Stomach smooth muscle (tissue), 2 donors: ENCODE data around the gene CD82.
"Not testable (repeated sequence)": the region's sequence is repeated elsewhere in the genome, so short reads cannot be mapped to it uniquely, and the experiment has no call there.

Experiments used
- H3K27ac ChIP-seq: one replicate; pipeline ENCODE4 v1.7.0; 2013; ENCODE audit warnings: mild to moderate bottlenecking, low read length, inconsistent platforms
- H3K27me3 ChIP-seq, 2 donors: one replicate each; pipeline ENCODE4 v1.7.0; 2013; ENCODE audit warnings: low read length in 2 of 2; ENCODE audit not compliant: insufficient read depth in 2 of 2, control insufficient read depth in 1 of 2
- H3K36me3 ChIP-seq, 2 donors: one replicate each; pipeline ENCODE4 v1.7.0; 2013; ENCODE audit warnings: low read length in 2 of 2; ENCODE audit not compliant: control insufficient read depth in 2 of 2, insufficient read depth in 2 of 2
- H3K4me1 ChIP-seq: one replicate; pipeline ENCODE4 v1.7.0; 2013; ENCODE audit warnings: low read length; ENCODE audit not compliant: control insufficient read depth, insufficient read depth
- H3K4me3 ChIP-seq, 2 donors: one replicate each; pipeline ENCODE4 v1.7.0; 2013; ENCODE audit warnings: low read length in 2 of 2
- H3K9ac ChIP-seq, 2 donors: one replicate each; pipeline ENCODE4 v1.7.0; 2013; ENCODE audit warnings: low read length in 2 of 2, mild to moderate bottlenecking in 1 of 2
- H3K9me3 ChIP-seq, 2 donors: one replicate each; pipeline ENCODE4 v1.7.0; 2013; ENCODE audit warnings: low read length in 2 of 2; ENCODE audit not compliant: control insufficient read depth in 2 of 2
- donor health status: healthy.
- donor health status: Pancreatic carcinoma.

CD82 gene

GRCh38 chr11:44654596-44654995 is 89.1 kb downstream of the CD82 start:
- Histone ChIP-seq H3K4me3 (no peak overlapping the region), H3K4me1 (peaks cover 6% of the 10 kb centered on the region), H3K27me3 (no peaks in the 10 kb centered on the region), H3K27ac (no peak overlapping the region), H3K36me3 (no peaks in the 10 kb centered on the region), H3K9ac (no peak overlapping the region), H3K9me3 (no peaks in the 10 kb centered on the region)

DNA sequence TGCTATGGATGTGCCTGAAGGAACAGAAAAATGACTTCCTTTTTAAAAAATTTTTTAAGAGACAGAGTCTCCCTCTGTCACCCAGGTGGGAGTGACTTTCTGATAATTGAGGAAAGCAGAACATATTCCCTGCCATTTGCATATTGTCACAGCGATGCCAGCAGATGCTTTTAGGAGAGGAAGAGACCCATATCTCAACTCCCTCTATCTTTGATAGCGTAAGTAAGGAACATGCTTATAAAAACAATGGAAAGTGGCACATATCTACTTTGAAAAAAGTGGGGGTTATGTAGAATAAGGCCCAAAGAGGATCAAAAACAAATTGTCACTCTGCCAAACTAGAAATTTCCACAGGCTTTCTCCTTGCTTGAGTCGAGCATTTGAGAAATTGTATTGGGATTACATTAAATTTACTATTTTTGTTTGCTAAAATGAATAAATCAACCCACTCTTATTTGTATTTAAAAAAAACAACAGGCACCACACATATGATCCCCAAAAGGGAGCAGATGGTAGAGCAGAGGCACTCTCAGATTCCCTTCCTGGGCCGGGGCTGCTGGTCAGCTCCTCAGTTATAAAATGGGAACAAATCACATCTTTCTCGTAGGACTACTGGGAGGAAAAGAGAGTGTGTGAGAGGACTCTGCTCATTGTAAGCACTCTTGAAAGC is 92.5 kb downstream of the CD82 start:
- no peaks in the 10 kb centered on the region for H3K36me3 ChIP-seq
- no peak overlapping the region for H3K4me3 ChIP-seq
- H3K9me3 ChIP-seq, result no peaks in the 10 kb centered on the region
- H3K4me1 ChIP-seq, result peaks cover 11% of the 10 kb centered on the region
- no peaks in the 10 kb centered on the region for H3K27me3 ChIP-seq
- H3K9ac ChIP-seq, result no peak overlapping the region
- no peak overlapping the region for H3K27ac ChIP-seq

DNA sequence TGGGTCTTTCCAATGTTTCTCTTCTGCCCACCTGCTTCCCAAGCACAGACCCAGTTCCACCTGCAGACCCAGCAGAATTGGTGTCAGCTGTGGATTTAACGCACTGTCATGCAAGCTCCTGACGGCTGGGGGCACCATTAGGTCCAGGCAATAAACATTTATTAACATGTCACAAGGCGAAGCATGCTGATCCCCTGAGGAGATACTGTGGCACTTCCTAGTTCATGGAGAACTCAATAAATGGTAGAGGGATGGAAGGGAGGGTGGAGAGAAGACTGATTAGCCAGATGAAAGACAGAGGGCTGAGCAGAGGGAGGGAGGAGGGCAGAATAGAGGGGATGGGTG is 93.0 kb downstream of the CD82 start:
- no peaks in the 10 kb centered on the region for H3K36me3 ChIP-seq

DNA sequence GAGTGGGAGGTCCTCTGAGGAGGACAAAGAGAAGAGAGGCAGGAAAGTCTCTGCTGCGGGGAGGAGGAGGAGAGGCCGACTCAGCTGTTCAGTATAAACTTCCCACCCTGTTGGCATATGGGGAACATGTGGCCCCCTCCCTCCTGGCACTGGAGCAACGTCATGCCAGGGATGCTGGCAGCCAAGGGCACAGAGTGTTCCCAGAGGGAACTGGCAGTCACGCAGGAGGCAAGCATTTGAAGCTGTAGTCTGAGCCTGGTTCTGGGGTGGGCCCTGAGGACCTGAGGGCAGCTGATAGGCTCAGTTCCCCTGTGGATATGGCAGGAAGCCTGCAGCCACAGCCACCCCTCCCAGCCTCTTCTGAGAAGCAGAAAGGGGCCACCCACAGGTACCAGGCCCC is 94.2 kb downstream of the CD82 start:
- Histone ChIP-seq H3K9ac (no peak overlapping the region), H3K9me3 (no peaks in the 10 kb centered on the region), H3K4me1 (peaks cover 11% of the 10 kb centered on the region), H3K27ac (peak overlapping the region; percentile 49), H3K4me3 (no peak overlapping the region), H3K36me3 (no peaks in the 10 kb centered on the region), H3K27me3 (no peaks in the 10 kb centered on the region)

More for the DNA sequence above, 93.0 kb downstream of the CD82 start:
- no peak overlapping the region for H3K4me3 ChIP-seq
- H3K27me3 ChIP-seq, result no peaks in the 10 kb centered on the region
- H3K4me1 ChIP-seq, result peaks cover 11% of the 10 kb centered on the region
- no peaks in the 10 kb centered on the region for H3K9me3 ChIP-seq
- H3K9ac ChIP-seq, result no peak overlapping the region
- no peak overlapping the region for H3K27ac ChIP-seq

DNA sequence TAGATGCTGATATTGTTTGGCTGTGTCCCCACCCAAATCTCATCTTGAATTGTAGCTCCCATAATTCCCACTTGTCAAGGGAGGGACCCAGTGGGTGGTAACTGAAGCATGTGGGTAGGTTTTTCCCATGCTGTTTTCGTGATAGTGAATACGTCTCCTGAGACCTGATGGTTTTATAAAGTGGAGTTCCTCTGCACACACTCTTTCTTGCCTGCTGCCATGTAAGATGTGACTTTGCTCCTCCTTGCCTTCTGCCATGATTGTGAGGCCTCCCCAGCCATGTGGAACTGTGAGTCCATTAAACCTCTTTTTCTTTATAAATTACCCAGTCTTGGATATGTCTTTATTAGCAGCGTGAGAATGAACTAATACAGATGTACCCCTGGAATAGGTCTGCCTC is 95.1 kb downstream of the CD82 start:
- H3K36me3 ChIP-seq, H3K9ac ChIP-seq, H3K4me3 ChIP-seq, H3K27me3 ChIP-seq, H3K9me3 ChIP-seq, H3K27ac ChIP-seq: not testable (repeated sequence)
- peaks cover 11% of the 10 kb centered on the region for H3K4me1 ChIP-seq

DNA sequence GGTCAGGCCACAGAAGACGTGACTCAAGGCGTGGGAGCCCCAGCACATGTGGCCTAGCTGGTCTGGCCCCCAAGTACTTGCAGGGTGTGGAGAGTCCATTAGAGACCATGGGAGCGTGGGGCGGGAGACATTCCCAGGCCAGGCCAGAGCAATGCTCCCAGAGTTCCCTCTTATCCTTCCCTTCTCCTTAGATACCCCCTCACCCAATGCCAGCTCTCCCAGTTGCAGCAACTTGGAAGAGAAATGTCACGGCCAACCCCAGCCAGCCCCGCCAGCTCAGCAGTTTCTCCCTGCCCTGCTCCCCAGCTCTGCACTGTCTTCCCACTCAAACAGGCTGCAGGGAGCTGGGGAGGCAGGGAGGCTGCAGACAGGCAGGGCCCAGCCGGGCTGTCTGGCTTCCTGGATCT is 95.9 kb downstream of the CD82 start:
- no peaks in the 10 kb centered on the region for H3K36me3 ChIP-seq
- H3K4me1 ChIP-seq, result peaks cover 11% of the 10 kb centered on the region
- no peak overlapping the region for H3K4me3 ChIP-seq
- no peak overlapping the region for H3K27ac ChIP-seq
- no peak overlapping the region for H3K9ac ChIP-seq
- H3K9me3 ChIP-seq, result no peaks in the 10 kb centered on the region
- no peaks in the 10 kb centered on the region for H3K27me3 ChIP-seq
